ENCODE results near the gene MCHR1. TPM values are rescaled to one million over a fixed set of nuclear protein-coding genes. Genes with fewer than 3 reads are reported as not detected.

Gene MCHR1
- total and polyA plus RNA-seq, 2 of the 13 experiments (the other 11 are each of a cell fraction or from before 2014, with no cell fraction given), result 0.40 to 0.83 TPM

- TF ChIP-seq ATF4 (CRISPR knock-in tag; IDR thresholded peaks at IDR 0.05) (no peak), PBX2 (CRISPR knock-in tag; IDR thresholded peaks at IDR 0.05) (no peak), ZNF274 (CRISPR knock-in tag; IDR thresholded peaks at IDR 0.05) (no peak), TCF12 (IDR thresholded peaks at IDR 0.05) (no peak), TCF12 (CRISPR knock-in tag; IDR thresholded peaks at IDR 0.05) (no peak), ZNF800 (CRISPR knock-in tag; IDR thresholded peaks at IDR 0.05) (0 out of 2 replicates have a peak, but pooled peaks have one; percentile 38), ZNF331 (CRISPR knock-in tag; IDR thresholded peaks at IDR 0.05) (peak; percentile 46; the same call in 1 of the 2 replicates), MIXL1 (CRISPR knock-in tag; IDR thresholded peaks at IDR 0.05) (no peak), ZNF619 (CRISPR knock-in tag; IDR thresholded peaks at IDR 0.05) (0 out of 2 replicates have a peak, but pooled peaks have one; percentile 46), FOXK1 (CRISPR knock-in tag; IDR thresholded peaks at IDR 0.05; ENCODE audit: borderline replicate concordance, low read depth) (peak; percentile 79; the same call in 1 of the 2 replicates), ZNF446 (CRISPR knock-in tag; IDR thresholded peaks at IDR 0.05) (0 out of 2 replicates have a peak, but pooled peaks have one; percentile 13), ZNF850 (CRISPR knock-in tag; conservative IDR thresholded peaks at IDR 0.05) (no peak), ZBTB43 (CRISPR knock-in tag; conservative IDR thresholded peaks at IDR 0.05) (peak; percentile 58; the same call in 1 of the 2 replicates), TRAFD1 (CRISPR knock-in tag; IDR thresholded peaks at IDR 0.05; ENCODE audit: borderline replicate concordance) (no peak), HHEX (CRISPR knock-in tag; IDR thresholded peaks at IDR 0.05) (no peak), ZBTB39 (CRISPR knock-in tag; IDR thresholded peaks at IDR 0.05) (no peak), GPN1 (CRISPR knock-in tag; IDR thresholded peaks at IDR 0.05; ENCODE audit: borderline replicate concordance) (no peak), MYC (CRISPR knock-in tag; IDR thresholded peaks at IDR 0.05; ENCODE audit: borderline replicate concordance) (peak; percentile 71; the same call in 1 of the 2 replicates), ZNF264 (CRISPR knock-in tag; IDR thresholded peaks at IDR 0.05) (peak; percentile 75), ZNF3 (CRISPR knock-in tag; IDR thresholded peaks at IDR 0.05) (no peak)
Observed at GRCh38 chr22:40651563-40652501, 27.5 kb upstream of the MCHR1 start (continued).

Measured in HepG2 (cell line).